Thymus (tissue), 14 donors: ENCODE measurements around the gene OVOL1. TPM values are rescaled to one million over a fixed set of nuclear protein-coding genes. Genes with fewer than 3 reads are reported as not detected.

ENCODE experiments used
- DNase-seq, 9 donors: peaks; one replicate each; pipeline ENCODE4 v3.0.0-alpha.2; 2013; ENCODE audit warnings: low spot score in 9 of 9, low read depth in 6 of 9, missing footprints in 1 of 9
- H3K27ac ChIP-seq, 2 donors: one replicate each; pipeline ENCODE4 v1.5.1; 2013; ENCODE audit warnings: control low read depth in 1 of 2, low read depth in 1 of 2, low read length in 1 of 2, mild to moderate bottlenecking in 1 of 2, moderate library complexity in 1 of 2
- H3K27me3 ChIP-seq, 2 donors: one replicate each; pipeline ENCODE4 v1.5.1; 2013; ENCODE audit warnings: low read length in 1 of 2; ENCODE audit not compliant: control insufficient read depth in 2 of 2, insufficient read depth in 1 of 2
- H3K36me3 ChIP-seq, 2 donors: one replicate each; pipeline ENCODE4 v1.5.1; 2013; ENCODE audit warnings: low read length in 1 of 2, mild to moderate bottlenecking in 1 of 2, moderate library complexity in 1 of 2; ENCODE audit not compliant: control insufficient read depth in 2 of 2, insufficient read depth in 2 of 2
- H3K4me1 ChIP-seq, 2 donors: one replicate each; pipeline ENCODE4 v1.5.1; 2013; ENCODE audit warnings: low read length in 2 of 2; ENCODE audit not compliant: control insufficient read depth in 2 of 2, insufficient read depth in 2 of 2
- H3K4me3 ChIP-seq, 2 donors: one replicate each; pipeline ENCODE4 v1.5.1; 2013; ENCODE audit warnings: low read length in 2 of 2, control low read depth in 1 of 2, mild to moderate bottlenecking in 1 of 2
- H3K9me3 ChIP-seq, 2 donors: one replicate each; pipeline ENCODE4 v1.5.1; 2013; ENCODE audit warnings: low read length in 1 of 2, mild to moderate bottlenecking in 1 of 2; ENCODE audit not compliant: control insufficient read depth in 2 of 2, insufficient read depth in 1 of 2
- WGBS: extraction: QIAGEN DNeasy Blood & Tissue Kit; methylation state at CpG from one replicate; pipeline ENCODE4 v1.1.7; 2013; 5-methylcytosine and 5-hydroxymethylcytosine counted together
- long read RNA-seq, 10 donors: transcript quantifications; one replicate each; lab custom pipeline, GENCODE V29; 2026
- polyA plus RNA-seq: library from polyadenylated mRNA; stranded (reverse); fragments of 200-250 nt; gene quantifications from one replicate; pipeline ENCODE4 v1.2.3, GENCODE V29; 2013
- total RNA-seq: library from RNA; stranded (reverse); fragments of 120-200 nt; gene quantifications from one replicate; pipeline ENCODE4 v1.2.4, GENCODE V29; 2013
- donor health status: healthy.

OVOL1 gene
- total RNA-seq: 0.47 TPM
- 1.3 TPM for polyA plus RNA-seq
- long read RNA-seq, donor 1: 0 reads
- long read RNA-seq, donor 2: 0 reads
- long read RNA-seq, donor 3: 0 reads
- long read RNA-seq, donor 4: 0 reads
- long read RNA-seq, donor 5, partial matches to known transcripts: 0 of 1 reads
- long read RNA-seq, donor 5, other reads (novel, unspliced or antisense): 0 of 1 reads
- long read RNA-seq, donor 6: 0 reads
- long read RNA-seq, donor 7, partial matches to known transcripts: 0 of 1 reads
- long read RNA-seq, donor 7, other reads (novel, unspliced or antisense): 0 of 1 reads
- long read RNA-seq, donor 8: 0 reads
- long read RNA-seq, donor 9: 0 reads
- long read RNA-seq, donor 10, partial matches to known transcripts: 0 of 1 reads
- long read RNA-seq, donor 10, other reads (novel, unspliced or antisense): 0 of 1 reads

GRCh38 chr11:65786786-65787636 is at the start of gene OVOL1:
OVOL1 (plus strand) TSS chr11:65787063; CDS start chr11:65787374, 311 bp downstream.
- H3K4me1 ChIP-seq: peaks cover 38 to 63% of the 10 kb centered on the region in 2 donors
- H3K27ac ChIP-seq: peak within 1 kb of the TSS in 1 of 2 donors; percentile 42
- peak within 1 kb of the TSS; percentile 8 to 37 for H3K4me3 ChIP-seq
- H3K36me3 ChIP-seq: no peaks in the 10 kb centered on the region
- peaks cover 0 to 19% of the 10 kb centered on the region in 2 donors for H3K9me3 ChIP-seq
- H3K27me3 ChIP-seq: peaks cover 40 to 89% of the 10 kb centered on the region in 2 donors
- 2% methylated on average over 112 of the region's 112 CpGs for WGBS
- DNase-seq: peak in 1 of 9 donors; percentile 37

GRCh38 chr11:65739022-65739421 is 47.8 kb upstream of the OVOL1 start:
- H3K9me3 ChIP-seq: peaks cover 0 to 2% of the 10 kb centered on the region in 2 donors
- H3K4me3 ChIP-seq: no peak overlapping the region
- H3K27me3 ChIP-seq: peaks cover 0 to 7% of the 10 kb centered on the region in 2 donors
- WGBS: 94% methylated on average over 2 of the region's 2 CpGs
- no peaks in the 10 kb centered on the region for H3K4me1 ChIP-seq
- DNase-seq: no peak
- H3K27ac ChIP-seq: no peak overlapping the region
- no peaks in the 10 kb centered on the region for H3K36me3 ChIP-seq

- Histone ChIP-seq H3K4me3 (no peak overlapping the region), H3K36me3 (no peaks in the 10 kb centered on the region), H3K4me1 (no peaks in the 10 kb centered on the region), H3K27me3 (peaks cover 0 to 19% of the 10 kb centered on the region in 2 donors), H3K9me3 (peaks cover 0 to 5% of the 10 kb centered on the region in 2 donors), H3K27ac (no peak overlapping the region)
- no peak for DNase-seq
- WGBS: 82% methylated on average over 8 of the region's 8 CpGs
These were observed 45.7 kb upstream of the OVOL1 start for GRCh38 chr11:65741185-65741584.

GRCh38 chr11:65742353-65742752 is 44.5 kb upstream of the OVOL1 start:
- no peaks in the 10 kb centered on the region for H3K4me1 ChIP-seq
- no peak overlapping the region for H3K27ac ChIP-seq
- H3K9me3 ChIP-seq: peaks cover 0 to 5% of the 10 kb centered on the region in 2 donors
- DNase-seq: no peak
- no peak overlapping the region for H3K4me3 ChIP-seq
- H3K36me3 ChIP-seq: no peaks in the 10 kb centered on the region
- peaks cover 0 to 19% of the 10 kb centered on the region in 2 donors for H3K27me3 ChIP-seq
- WGBS: 100% methylated on average over 1 of the region's 1 CpG

GRCh38 chr11:65743681-65744025 is 43.2 kb upstream of the OVOL1 start:
- Histone ChIP-seq H3K9me3 (peaks cover 0 to 5% of the 10 kb centered on the region in 2 donors), H3K4me1 (no peaks in the 10 kb centered on the region), H3K36me3 (no peaks in the 10 kb centered on the region), H3K4me3 (no peak overlapping the region), H3K27ac (no peak overlapping the region), H3K27me3 (peaks cover 0 to 20% of the 10 kb centered on the region in 2 donors)
- no peak for DNase-seq
- WGBS: 94% methylated on average over 10 of the region's 10 CpGs

GRCh38 chr11:65744026-65744698 is 42.7 kb upstream of the OVOL1 start:
- Histone ChIP-seq H3K4me1 (no peaks in the 10 kb centered on the region), H3K9me3 (peaks cover 0 to 5% of the 10 kb centered on the region in 2 donors), H3K27me3 (peaks cover 0 to 22% of the 10 kb centered on the region in 2 donors), H3K4me3 (no peak overlapping the region), H3K36me3 (no peaks in the 10 kb centered on the region), H3K27ac (no peak overlapping the region)
- peak in 1 of 9 donors; percentile 3 for DNase-seq
- WGBS: 92% methylated on average over 18 of the region's 18 CpGs

GRCh38 chr11:65744699-65745042 is 42.2 kb upstream of the OVOL1 start:
- Histone ChIP-seq H3K27me3 (peaks cover 0 to 26% of the 10 kb centered on the region in 2 donors), H3K9me3 (peaks cover 0 to 5% of the 10 kb centered on the region in 2 donors), H3K4me3 (no peak overlapping the region), H3K27ac (no peak overlapping the region), H3K36me3 (no peaks in the 10 kb centered on the region), H3K4me1 (no peaks in the 10 kb centered on the region)
- no peak for DNase-seq
- WGBS: 92% methylated on average over 8 of the region's 8 CpGs

- no peak for DNase-seq
- Histone ChIP-seq H3K9me3 (peaks cover 0 to 5% of the 10 kb centered on the region in 2 donors), H3K27ac (no peak overlapping the region), H3K4me3 (no peak overlapping the region), H3K27me3 (peaks cover 0 to 26% of the 10 kb centered on the region in 2 donors), H3K4me1 (no peaks in the 10 kb centered on the region), H3K36me3 (no peaks in the 10 kb centered on the region)
- 98% methylated on average over 17 of the region's 17 CpGs for WGBS
These were observed 41.8 kb upstream of the OVOL1 start for GRCh38 chr11:65745049-65745448.
